ENCODE data around the gene CDC42SE2. TPM values are rescaled to one million over a fixed set of nuclear protein-coding genes. Genes with fewer than 3 reads are reported as not detected.

CDC42SE2 gene
- polyA plus RNA-seq, 1 donor from 2014 or later: 48.2 TPM

DNA sequence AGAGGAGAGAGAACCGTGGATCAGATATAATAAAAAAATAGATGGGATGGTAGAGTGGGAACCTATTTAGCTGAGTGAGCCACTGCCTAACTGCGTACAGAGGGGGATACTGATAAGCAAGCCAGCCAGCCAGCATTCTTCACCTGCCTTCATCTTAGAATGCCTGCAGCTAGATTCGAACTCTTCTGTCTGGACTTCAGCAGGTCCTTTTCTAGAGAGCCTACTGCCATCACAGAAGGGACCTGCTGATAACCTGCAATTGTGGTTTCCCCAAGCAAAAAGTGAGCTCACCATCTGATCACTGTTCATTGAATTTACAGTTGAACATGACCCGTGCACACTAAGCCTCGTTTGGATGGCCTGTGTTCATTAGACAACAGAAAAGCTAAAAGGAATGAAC lies 109.4 kb downstream of the CDC42SE2 start:
- Histone ChIP-seq H3K4me3 (ENCODE audit: low read length) (no peak overlapping the region), H3K9ac (ENCODE audit: low read length) (no peak overlapping the region), H3K27me3 (ENCODE audit: insufficient read depth, low read depth, low read length) (no peaks in the 10 kb centered on the region), H3K79me2 (replicated peaks; ENCODE audit: insufficient read depth, low read length) (no peaks in the 10 kb centered on the region), H3K27ac (ENCODE audit: low read length) (no peak overlapping the region), H3K9me3 (ENCODE audit: low read length) (no peaks in the 10 kb centered on the region), H2AFZ (ENCODE audit: low read depth, low read length) (no peak overlapping the region), H3K4me2 (ENCODE audit: low read length) (no peak overlapping the region), H3F3A (ENCODE audit: insufficient read depth, low read length, poor library complexity, severe bottlenecking) (no peaks in the 10 kb centered on the region), H3K36me3 (ENCODE audit: insufficient read depth, low read length) (no peaks in the 10 kb centered on the region), H3K9me2 (ENCODE audit: insufficient read depth, low read length) (no peaks in the 10 kb centered on the region), H4K20me1 (ENCODE audit: insufficient read depth) (no peaks in the 10 kb centered on the region)
- TF ChIP-seq, protein P1, sequence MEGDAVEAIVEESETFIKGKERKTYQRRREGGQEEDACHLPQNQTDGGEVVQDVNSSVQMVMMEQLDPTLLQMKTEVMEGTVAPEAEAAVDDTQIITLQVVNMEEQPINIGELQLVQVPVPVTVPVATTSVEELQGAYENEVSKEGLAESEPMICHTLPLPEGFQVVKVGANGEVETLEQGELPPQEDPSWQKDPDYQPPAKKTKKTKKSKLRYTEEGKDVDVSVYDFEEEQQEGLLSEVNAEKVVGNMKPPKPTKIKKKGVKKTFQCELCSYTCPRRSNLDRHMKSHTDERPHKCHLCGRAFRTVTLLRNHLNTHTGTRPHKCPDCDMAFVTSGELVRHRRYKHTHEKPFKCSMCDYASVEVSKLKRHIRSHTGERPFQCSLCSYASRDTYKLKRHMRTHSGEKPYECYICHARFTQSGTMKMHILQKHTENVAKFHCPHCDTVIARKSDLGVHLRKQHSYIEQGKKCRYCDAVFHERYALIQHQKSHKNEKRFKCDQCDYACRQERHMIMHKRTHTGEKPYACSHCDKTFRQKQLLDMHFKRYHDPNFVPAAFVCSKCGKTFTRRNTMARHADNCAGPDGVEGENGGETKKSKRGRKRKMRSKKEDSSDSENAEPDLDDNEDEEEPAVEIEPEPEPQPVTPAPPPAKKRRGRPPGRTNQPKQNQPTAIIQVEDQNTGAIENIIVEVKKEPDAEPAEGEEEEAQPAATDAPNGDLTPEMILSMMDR (IDR thresholded peaks at IDR 0.05; ENCODE audit: poor library complexity, severe bottlenecking): no peak
- TF ChIP-seq TAF1 (IDR thresholded peaks at IDR 0.05; ENCODE audit: low read depth): no peak
- no peak for TF ChIP-seq EZH2 (IDR thresholded peaks at IDR 0.05; ENCODE audit: borderline replicate concordance, insufficient read depth, low read length, poor library complexity, severe bottlenecking)
- no peak for TF ChIP-seq EP300 (conservative IDR thresholded peaks at IDR 0.05; ENCODE audit: poor library complexity, severe bottlenecking)
- TF ChIP-seq, protein P2, sequence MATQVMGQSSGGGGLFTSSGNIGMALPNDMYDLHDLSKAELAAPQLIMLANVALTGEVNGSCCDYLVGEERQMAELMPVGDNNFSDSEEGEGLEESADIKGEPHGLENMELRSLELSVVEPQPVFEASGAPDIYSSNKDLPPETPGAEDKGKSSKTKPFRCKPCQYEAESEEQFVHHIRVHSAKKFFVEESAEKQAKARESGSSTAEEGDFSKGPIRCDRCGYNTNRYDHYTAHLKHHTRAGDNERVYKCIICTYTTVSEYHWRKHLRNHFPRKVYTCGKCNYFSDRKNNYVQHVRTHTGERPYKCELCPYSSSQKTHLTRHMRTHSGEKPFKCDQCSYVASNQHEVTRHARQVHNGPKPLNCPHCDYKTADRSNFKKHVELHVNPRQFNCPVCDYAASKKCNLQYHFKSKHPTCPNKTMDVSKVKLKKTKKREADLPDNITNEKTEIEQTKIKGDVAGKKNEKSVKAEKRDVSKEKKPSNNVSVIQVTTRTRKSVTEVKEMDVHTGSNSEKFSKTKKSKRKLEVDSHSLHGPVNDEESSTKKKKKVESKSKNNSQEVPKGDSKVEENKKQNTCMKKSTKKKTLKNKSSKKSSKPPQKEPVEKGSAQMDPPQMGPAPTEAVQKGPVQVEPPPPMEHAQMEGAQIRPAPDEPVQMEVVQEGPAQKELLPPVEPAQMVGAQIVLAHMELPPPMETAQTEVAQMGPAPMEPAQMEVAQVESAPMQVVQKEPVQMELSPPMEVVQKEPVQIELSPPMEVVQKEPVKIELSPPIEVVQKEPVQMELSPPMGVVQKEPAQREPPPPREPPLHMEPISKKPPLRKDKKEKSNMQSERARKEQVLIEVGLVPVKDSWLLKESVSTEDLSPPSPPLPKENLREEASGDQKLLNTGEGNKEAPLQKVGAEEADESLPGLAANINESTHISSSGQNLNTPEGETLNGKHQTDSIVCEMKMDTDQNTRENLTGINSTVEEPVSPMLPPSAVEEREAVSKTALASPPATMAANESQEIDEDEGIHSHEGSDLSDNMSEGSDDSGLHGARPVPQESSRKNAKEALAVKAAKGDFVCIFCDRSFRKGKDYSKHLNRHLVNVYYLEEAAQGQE (IDR thresholded peaks at IDR 0.05; ENCODE audit: borderline replicate concordance): no peak
- TF ChIP-seq RAD21 (conservative IDR thresholded peaks at IDR 0.05): no peak
- TF ChIP-seq MXI1 (conservative IDR thresholded peaks at IDR 0.05; ENCODE audit: poor library complexity, severe bottlenecking): no peak
- no peak for TF ChIP-seq SMC3 (conservative IDR thresholded peaks at IDR 0.05; ENCODE audit: poor library complexity)
- no peak for TF ChIP-seq POLR2AphosphoS5 (IDR thresholded peaks at IDR 0.05)

DNA sequence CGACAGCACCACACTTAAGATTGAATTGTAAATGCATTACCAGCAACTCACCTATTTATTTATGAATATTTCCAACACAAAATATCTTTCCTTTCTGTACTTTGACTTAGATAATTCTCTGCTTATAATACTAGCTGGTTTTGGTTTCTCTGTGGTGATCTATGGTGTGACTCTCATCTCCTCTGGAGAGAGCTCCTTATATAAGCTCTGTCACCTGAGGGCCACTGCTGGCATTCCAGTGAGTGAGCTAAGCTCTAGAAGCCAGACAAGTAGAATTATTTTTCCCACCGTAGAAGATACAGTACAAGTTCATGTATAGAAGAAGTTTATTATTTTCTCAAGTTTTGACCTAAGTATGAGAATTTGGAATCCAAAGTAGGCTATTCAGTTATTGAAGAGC lies 111.5 kb downstream of the CDC42SE2 start:
- Histone ChIP-seq H3K9me2 (ENCODE audit: insufficient read depth, low read length) (no peaks in the 10 kb centered on the region), H3K79me2 (replicated peaks; ENCODE audit: insufficient read depth, low read length) (no peaks in the 10 kb centered on the region), H3K36me3 (ENCODE audit: insufficient read depth, low read length) (no peaks in the 10 kb centered on the region), H3K9ac (ENCODE audit: low read length) (no peak overlapping the region), H3K27me3 (ENCODE audit: insufficient read depth, low read depth, low read length) (no peaks in the 10 kb centered on the region), H3K9me3 (ENCODE audit: low read length) (no peaks in the 10 kb centered on the region), H4K20me1 (ENCODE audit: insufficient read depth) (no peaks in the 10 kb centered on the region), H3F3A (ENCODE audit: insufficient read depth, low read length, poor library complexity, severe bottlenecking) (no peaks in the 10 kb centered on the region), H2AFZ (ENCODE audit: low read depth, low read length) (no peak overlapping the region), H3K27ac (ENCODE audit: low read length) (no peak overlapping the region), H3K4me3 (ENCODE audit: low read length) (no peak overlapping the region), H3K4me2 (ENCODE audit: low read length) (no peak overlapping the region)
- TF ChIP-seq SMC3 (conservative IDR thresholded peaks at IDR 0.05; ENCODE audit: poor library complexity) (no peak), EP300 (conservative IDR thresholded peaks at IDR 0.05; ENCODE audit: poor library complexity, severe bottlenecking) (no peak), MXI1 (conservative IDR thresholded peaks at IDR 0.05; ENCODE audit: poor library complexity, severe bottlenecking) (no peak), TAF1 (IDR thresholded peaks at IDR 0.05; ENCODE audit: low read depth) (no peak), EZH2 (IDR thresholded peaks at IDR 0.05; ENCODE audit: borderline replicate concordance, insufficient read depth, low read length, poor library complexity, severe bottlenecking) (no peak), RAD21 (conservative IDR thresholded peaks at IDR 0.05) (no peak), POLR2AphosphoS5 (IDR thresholded peaks at IDR 0.05) (no peak)
- TF ChIP-seq, protein P1 (IDR thresholded peaks at IDR 0.05; ENCODE audit: poor library complexity, severe bottlenecking): no peak
- TF ChIP-seq, protein P2 (IDR thresholded peaks at IDR 0.05; ENCODE audit: borderline replicate concordance): no peak

Data from neural cell (in vitro differentiated cells).